ENCODE data around the gene ORM2. TPM values are rescaled to one million over a fixed set of nuclear protein-coding genes. Genes with fewer than 3 reads are reported as not detected.

The ORM2 gene
- total RNA-seq, 1 experiment from 2014 or later, result 0.59 TPM

GRCh38 chr9:114287763-114288192 is 41.9 kb upstream of the ORM2 start:
- no peaks in the 10 kb centered on the region for H3K4me1 ChIP-seq (ENCODE audit: control insufficient read depth in 1 of 2, insufficient read depth in 2 of 2, low read length in 2 of 2)
- H4K20me1 ChIP-seq (ENCODE audit: insufficient read depth), result no peaks in the 10 kb centered on the region
- DNase-seq (ENCODE audit: low read depth, low spot score), result no peak
- intact Hi-C loops (cut with micrococcal nuclease), result no loop called here
- H3K27me3 ChIP-seq (ENCODE audit: insufficient read depth, low read length), result no peaks in the 10 kb centered on the region
- H3K4me3 ChIP-seq (replicated peaks in 1 of 2; ENCODE audit: low read depth in 1 of 2, low read length in 2 of 2), result no peak overlapping the region
- ChIA-PET RAD21 (ENCODE audit: low non-redundant PET in 1 of 2, low total read pairs in 2 of 2, uncharacterized antibody in 2 of 2, unreplicated experiment in 2 of 2) (no interaction called here), CTCF (interaction anchor here (1.4 to 1.5 kb wide), 2 partner anchors 179 to 205 kb away, joined by 5 to 9 read pairs; no protein-coding TSS in a partner anchor), POLR2A (no interaction called here)
- no peaks in the 10 kb centered on the region for H3K9me2 ChIP-seq (ENCODE audit: insufficient read depth)
- H3K9ac ChIP-seq (ENCODE audit: low read length), result no peak overlapping the region
- TF ChIP-seq POLR2AphosphoS5 (IDR thresholded peaks at IDR 0.05; ENCODE audit: low read depth, low read length) (no peak), YY1 (IDR thresholded peaks at IDR 0.05; ENCODE audit: extremely low read depth, insufficient replicate concordance, low read depth, low read length) (no peak), ZNF274 (IDR thresholded peaks at IDR 0.05; ENCODE audit: low read depth, low read length) (no peak), EZH2phosphoT487 (IDR thresholded peaks at IDR 0.05; ENCODE audit: borderline replicate concordance) (no peak), POLR2A (IDR thresholded peaks at IDR 0.05; ENCODE audit: borderline replicate concordance, extremely low read depth, insufficient read depth, insufficient read length) (no peak), FOSL1 (IDR thresholded peaks at IDR 0.05; ENCODE audit: low read depth) (no peak), TCF7L2 (IDR thresholded peaks at IDR 0.05; ENCODE audit: borderline replicate concordance, extremely low read depth, insufficient read depth, insufficient read length) (no peak), RAD21 (IDR thresholded peaks at IDR 0.05; ENCODE audit: low read depth) (no peak), ZFX (IDR thresholded peaks at IDR 0.05) (no peak), JUND (IDR thresholded peaks at IDR 0.05) (no peak)
- TF ChIP-seq, protein P1, sequence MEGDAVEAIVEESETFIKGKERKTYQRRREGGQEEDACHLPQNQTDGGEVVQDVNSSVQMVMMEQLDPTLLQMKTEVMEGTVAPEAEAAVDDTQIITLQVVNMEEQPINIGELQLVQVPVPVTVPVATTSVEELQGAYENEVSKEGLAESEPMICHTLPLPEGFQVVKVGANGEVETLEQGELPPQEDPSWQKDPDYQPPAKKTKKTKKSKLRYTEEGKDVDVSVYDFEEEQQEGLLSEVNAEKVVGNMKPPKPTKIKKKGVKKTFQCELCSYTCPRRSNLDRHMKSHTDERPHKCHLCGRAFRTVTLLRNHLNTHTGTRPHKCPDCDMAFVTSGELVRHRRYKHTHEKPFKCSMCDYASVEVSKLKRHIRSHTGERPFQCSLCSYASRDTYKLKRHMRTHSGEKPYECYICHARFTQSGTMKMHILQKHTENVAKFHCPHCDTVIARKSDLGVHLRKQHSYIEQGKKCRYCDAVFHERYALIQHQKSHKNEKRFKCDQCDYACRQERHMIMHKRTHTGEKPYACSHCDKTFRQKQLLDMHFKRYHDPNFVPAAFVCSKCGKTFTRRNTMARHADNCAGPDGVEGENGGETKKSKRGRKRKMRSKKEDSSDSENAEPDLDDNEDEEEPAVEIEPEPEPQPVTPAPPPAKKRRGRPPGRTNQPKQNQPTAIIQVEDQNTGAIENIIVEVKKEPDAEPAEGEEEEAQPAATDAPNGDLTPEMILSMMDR (IDR thresholded peaks at IDR 0.05 in 2 of 3, conservative IDR thresholded peaks at IDR 0.05 in 1 of 3; ENCODE audit: borderline replicate concordance in 1 of 3, insufficient read depth in 1 of 3, low read depth in 2 of 3, low read length in 2 of 3), result no peak
- TF ChIP-seq, protein P2, sequence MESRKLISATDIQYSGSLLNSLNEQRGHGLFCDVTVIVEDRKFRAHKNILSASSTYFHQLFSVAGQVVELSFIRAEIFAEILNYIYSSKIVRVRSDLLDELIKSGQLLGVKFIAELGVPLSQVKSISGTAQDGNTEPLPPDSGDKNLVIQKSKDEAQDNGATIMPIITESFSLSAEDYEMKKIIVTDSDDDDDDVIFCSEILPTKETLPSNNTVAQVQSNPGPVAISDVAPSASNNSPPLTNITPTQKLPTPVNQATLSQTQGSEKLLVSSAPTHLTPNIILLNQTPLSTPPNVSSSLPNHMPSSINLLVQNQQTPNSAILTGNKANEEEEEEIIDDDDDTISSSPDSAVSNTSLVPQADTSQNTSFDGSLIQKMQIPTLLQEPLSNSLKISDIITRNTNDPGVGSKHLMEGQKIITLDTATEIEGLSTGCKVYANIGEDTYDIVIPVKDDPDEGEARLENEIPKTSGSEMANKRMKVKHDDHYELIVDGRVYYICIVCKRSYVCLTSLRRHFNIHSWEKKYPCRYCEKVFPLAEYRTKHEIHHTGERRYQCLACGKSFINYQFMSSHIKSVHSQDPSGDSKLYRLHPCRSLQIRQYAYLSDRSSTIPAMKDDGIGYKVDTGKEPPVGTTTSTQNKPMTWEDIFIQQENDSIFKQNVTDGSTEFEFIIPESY (IDR thresholded peaks at IDR 0.05; ENCODE audit: extremely low read depth, insufficient replicate concordance, low read length), result no peak
- H2AFZ ChIP-seq (ENCODE audit: low read depth, low read length, poor library complexity, severe bottlenecking), result no peak overlapping the region
- H3K27ac ChIP-seq (ENCODE audit: low read depth, low read length), result no peak overlapping the region
- H3K9me3 ChIP-seq (ENCODE audit: control insufficient read depth in 1 of 2, insufficient read depth in 1 of 2, low read depth in 1 of 2, low read length in 2 of 2), result no peaks in the 10 kb centered on the region
- BruUV-seq (replicated peaks), result no TSS peak
- no peak overlapping the region for H3K4me2 ChIP-seq (ENCODE audit: low read length)
- ATAC-seq, result no peak
- no peaks in the 10 kb centered on the region for H3K79me2 ChIP-seq (ENCODE audit: insufficient read depth, low read length)
- H3K36me3 ChIP-seq (ENCODE audit: control insufficient read depth in 1 of 2, insufficient read depth in 2 of 2, low read length in 2 of 2), result no peaks in the 10 kb centered on the region
